ENCODE measurements around the gene STEEP1. TPM values are rescaled to one million over a fixed set of nuclear protein-coding genes. Genes with fewer than 3 reads are reported as not detected.
"Not testable (repeated sequence)": the region's sequence is repeated elsewhere in the genome, so short reads cannot be mapped to it uniquely, and the experiment has no call there.

STEEP1 gene
- total RNA-seq, 1 donor from 2014 or later, result 18.3 TPM

DNA sequence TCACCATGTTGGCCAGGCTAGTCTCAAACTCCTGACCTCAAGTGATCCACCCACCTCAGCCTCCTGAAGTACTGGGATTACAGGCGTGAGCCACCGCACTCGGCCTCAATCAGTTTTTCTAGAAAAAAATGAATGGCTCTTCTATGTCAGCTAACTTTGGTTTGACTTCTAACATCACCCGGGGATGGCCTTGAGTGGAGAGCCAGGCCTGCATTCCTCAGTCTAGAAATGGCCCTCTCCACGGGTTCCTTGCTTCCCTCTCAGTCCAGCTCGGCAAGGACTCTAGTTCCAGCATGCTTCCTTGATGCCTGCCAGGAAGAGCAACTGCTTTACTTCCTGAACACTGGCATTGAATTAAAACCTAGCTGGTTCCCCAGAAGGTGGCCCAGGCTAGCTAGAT, 58.0 kb downstream of the STEEP1 start:
- Mint-ChIP-seq H3K27ac (no peak overlapping the region), H3K27me3 (no peaks in the 10 kb centered on the region), H3K9me3 (ENCODE audit: low read depth) (peaks cover 3% of the 10 kb centered on the region), H3K4me1 (ENCODE audit: low read depth) (no peaks in the 10 kb centered on the region), H3K4me3 (ENCODE audit: low read depth) (no peak overlapping the region), H3K36me3 (ENCODE audit: insufficient read depth) (no peaks in the 10 kb centered on the region)
- no peak for TF ChIP-seq CTCF (IDR thresholded peaks at IDR 0.05; ENCODE audit: unreplicated experiment)
- no peak for DNase-seq (ENCODE audit: low spot score, unreplicated experiment)

GRCh38 chrX:119505945-119506344, 59.3 kb downstream of the STEEP1 start:
- no peak for DNase-seq (ENCODE audit: low spot score, unreplicated experiment)
- Mint-ChIP-seq H3K4me1 (ENCODE audit: low read depth) (no peaks in the 10 kb centered on the region), H3K36me3 (ENCODE audit: insufficient read depth) (no peaks in the 10 kb centered on the region), H3K4me3 (ENCODE audit: low read depth) (no peak overlapping the region), H3K27me3 (no peaks in the 10 kb centered on the region), H3K9me3 (ENCODE audit: low read depth) (peaks cover 3% of the 10 kb centered on the region), H3K27ac (no peak overlapping the region)
- TF ChIP-seq CTCF (IDR thresholded peaks at IDR 0.05; ENCODE audit: unreplicated experiment), result no peak

DNA sequence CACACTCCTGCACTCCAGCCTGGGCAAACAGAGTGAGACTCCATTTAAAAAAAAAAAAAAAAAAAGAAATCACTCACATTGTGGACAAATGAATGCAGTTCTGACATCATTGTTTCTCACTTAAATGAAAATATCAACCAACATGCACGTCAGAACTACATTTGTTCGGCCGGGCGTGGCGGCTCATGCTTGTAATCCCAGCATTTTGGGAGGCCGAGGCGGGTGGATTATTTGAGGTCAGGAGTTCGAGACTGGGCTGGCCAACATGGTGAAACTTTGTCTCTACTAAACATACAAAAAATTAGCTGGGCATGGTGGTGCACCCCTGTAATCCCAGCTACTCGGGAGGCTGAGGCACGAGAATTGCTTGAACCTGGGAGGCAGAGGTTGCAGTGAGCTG, 60.1 kb downstream of the STEEP1 start:
- not testable (repeated sequence) for H3K4me3 Mint-ChIP-seq (ENCODE audit: low read depth); H3K36me3 Mint-ChIP-seq (ENCODE audit: insufficient read depth); H3K4me1 Mint-ChIP-seq (ENCODE audit: low read depth); H3K27me3 Mint-ChIP-seq; DNase-seq (ENCODE audit: low spot score, unreplicated experiment); H3K9me3 Mint-ChIP-seq (ENCODE audit: low read depth); H3K27ac Mint-ChIP-seq

DNA sequence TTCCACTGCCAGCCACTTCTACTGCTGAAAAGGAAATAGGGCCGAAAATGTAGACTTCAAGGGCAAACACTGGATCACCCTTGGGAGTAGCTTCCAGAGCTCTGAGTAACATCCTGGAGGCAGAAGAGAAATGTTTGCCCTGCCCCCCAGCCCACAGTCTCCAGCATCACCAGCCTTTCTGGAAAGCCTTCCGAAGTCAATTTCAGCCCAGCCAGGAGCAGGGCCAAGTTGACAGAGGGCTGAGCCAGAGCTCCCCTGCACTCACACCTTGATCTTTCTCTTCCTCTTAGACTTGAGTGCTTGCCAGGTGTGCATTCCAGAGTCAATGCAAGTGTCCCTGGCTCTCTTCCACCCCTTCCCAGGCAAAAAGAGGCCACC, 61.7 kb downstream of the STEEP1 start:
- DNase-seq (ENCODE audit: low spot score, unreplicated experiment), result no peak
- no peak overlapping the region for H3K27ac Mint-ChIP-seq
- no peak overlapping the region for H3K4me3 Mint-ChIP-seq (ENCODE audit: low read depth)
- no peak for TF ChIP-seq CTCF (IDR thresholded peaks at IDR 0.05; ENCODE audit: unreplicated experiment)
- H3K9me3 Mint-ChIP-seq (ENCODE audit: low read depth), result peaks cover 3% of the 10 kb centered on the region
- no peaks in the 10 kb centered on the region for H3K4me1 Mint-ChIP-seq (ENCODE audit: low read depth)
- H3K36me3 Mint-ChIP-seq (ENCODE audit: insufficient read depth), result no peaks in the 10 kb centered on the region
- no peaks in the 10 kb centered on the region for H3K27me3 Mint-ChIP-seq

GRCh38 chrX:119502727-119503483, 62.3 kb downstream of the STEEP1 start:
- no peak for DNase-seq (ENCODE audit: low spot score, unreplicated experiment)
- no peak for TF ChIP-seq CTCF (IDR thresholded peaks at IDR 0.05; ENCODE audit: unreplicated experiment)
- H3K9me3 Mint-ChIP-seq (ENCODE audit: low read depth), result peaks cover 3% of the 10 kb centered on the region
- no peaks in the 10 kb centered on the region for H3K36me3 Mint-ChIP-seq (ENCODE audit: insufficient read depth)
- H3K27ac Mint-ChIP-seq, result no peak overlapping the region
- no peaks in the 10 kb centered on the region for H3K27me3 Mint-ChIP-seq
- no peak overlapping the region for H3K4me3 Mint-ChIP-seq (ENCODE audit: low read depth)
- no peaks in the 10 kb centered on the region for H3K4me1 Mint-ChIP-seq (ENCODE audit: low read depth)

- H3K4me3 Mint-ChIP-seq (ENCODE audit: low read depth), result no peak overlapping the region
- no peaks in the 10 kb centered on the region for H3K4me1 Mint-ChIP-seq (ENCODE audit: low read depth)
- H3K36me3 Mint-ChIP-seq (ENCODE audit: insufficient read depth), result no peaks in the 10 kb centered on the region
- TF ChIP-seq CTCF (IDR thresholded peaks at IDR 0.05; ENCODE audit: unreplicated experiment), result no peak
- peaks cover 5% of the 10 kb centered on the region for H3K9me3 Mint-ChIP-seq (ENCODE audit: low read depth)
- no peaks in the 10 kb centered on the region for H3K27me3 Mint-ChIP-seq
- no peak overlapping the region for H3K27ac Mint-ChIP-seq
- no peak for DNase-seq (ENCODE audit: low spot score, unreplicated experiment)
These were observed 63.6 kb downstream of the STEEP1 start for GRCh38 chrX:119501511-119502148.
